GM23338 (cell line): ENCODE results near the gene NAALADL2. TPM values are rescaled to one million over a fixed set of nuclear protein-coding genes. Genes with fewer than 3 reads are reported as not detected.

Source experiments
- ATAC-seq: fragments of 200-7000 bp; cut with Tn5 transposase; 3 replicates; pipeline ENCODE4 v1.9.1; 2020
- DNase-seq: peaks from one replicate; pipeline ENCODE4 v3.0.0-alpha.2; 2015; ENCODE audit warnings: low spot score
- H2AFZ ChIP-seq: fragments of 200-600 bp; sonication (generic); 2 replicates; pipeline ENCODE4 v1.8.0; 2016; ENCODE audit warnings: antibody characterized with exemption, mild to moderate bottlenecking, moderate library complexity
- H3F3A ChIP-seq: fragments of 200-600 bp; sonication (generic); replicated peaks from 2 replicates; pipeline ENCODE4 v1.8.0; 2017; ENCODE audit warnings: antibody characterized with exemption, mixed run types, low read depth
- H3K27ac ChIP-seq: fragments of 200-600 bp; sonication (generic); 2 replicates; pipeline ENCODE4 v1.6.1; 2016; ENCODE audit warnings: low read depth
- H3K27me3 ChIP-seq: fragments of 200-600 bp; sonication (generic); 2 replicates; pipeline ENCODE4 v1.8.0; 2016; ENCODE audit warnings: mild to moderate bottlenecking, mixed run types, moderate library complexity; ENCODE audit not compliant: insufficient read depth
- H3K36me3 ChIP-seq: fragments of 200-600 bp; sonication (generic); 2 replicates; pipeline ENCODE4 v1.8.0; 2016; ENCODE audit warnings: mild to moderate bottlenecking; ENCODE audit not compliant: insufficient read depth
- H3K4me1 ChIP-seq: fragments of 200-600 bp; sonication (generic); 2 replicates; pipeline ENCODE4 v1.8.0; 2016; ENCODE audit warnings: mild to moderate bottlenecking, moderate library complexity; ENCODE audit not compliant: insufficient read depth
- H3K4me2 ChIP-seq: fragments of 200-600 bp; sonication (generic); 2 replicates; pipeline ENCODE4 v1.7.1; 2017; ENCODE audit warnings: mixed run types
- H3K4me3 ChIP-seq: fragments of 200-600 bp; sonication (generic); 2 replicates; pipeline ENCODE4 v1.6.1; 2016; ENCODE audit warnings: mixed run types
- H3K79me2 ChIP-seq: fragments of 200-600 bp; sonication (generic); replicated peaks from 2 replicates; pipeline ENCODE4 v1.8.0; 2017; ENCODE audit warnings: mild to moderate bottlenecking; ENCODE audit not compliant: insufficient read depth
- H3K9me2 ChIP-seq: fragments of 200-600 bp; sonication (generic); 2 replicates; pipeline ENCODE4 v1.8.0; 2017; ENCODE audit not compliant: insufficient read depth
- H4K20me1 ChIP-seq: fragments of 200-600 bp; sonication (generic); replicated peaks from 2 replicates; pipeline ENCODE4 v1.8.0; 2017; ENCODE audit warnings: mild to moderate bottlenecking; ENCODE audit not compliant: insufficient read depth
- H3K27ac Mint-ChIP-seq: 2 replicates; pipeline ENCODE4 v1.8.0; 2020; ENCODE audit warnings: inconsistent platforms, mild to moderate bottlenecking, moderate library complexity, mixed read lengths
- H3K27me3 Mint-ChIP-seq: 3 replicates; pipeline ENCODE4 v1.8.0; 2022; ENCODE audit warnings: low read depth, mild to moderate bottlenecking, moderate library complexity, mixed read lengths, inconsistent platforms; ENCODE audit not compliant: insufficient read depth, poor library complexity
- H3K36me3 Mint-ChIP-seq: 3 replicates; pipeline ENCODE4 v1.8.0; 2021; ENCODE audit warnings: low read depth, mild to moderate bottlenecking, inconsistent platforms, moderate library complexity, mixed read lengths
- H3K4me1 Mint-ChIP-seq: 3 replicates; pipeline ENCODE4 v1.8.0; 2020; ENCODE audit warnings: mild to moderate bottlenecking, inconsistent platforms, mixed read lengths
- H3K4me3 Mint-ChIP-seq: 3 replicates; pipeline ENCODE4 v1.8.0; 2021; ENCODE audit warnings: moderate library complexity, mild to moderate bottlenecking, inconsistent platforms, mixed read lengths
- H3K9me3 Mint-ChIP-seq: 3 replicates; pipeline ENCODE4 v1.8.0; 2020; ENCODE audit warnings: moderate library complexity, mild to moderate bottlenecking, inconsistent platforms, mixed read lengths
- CREB1 ChIP-seq: fragments of 250-450 bp; sonication (Bioruptor Pico); IDR thresholded peaks from 2 replicates; pipeline ENCODE4 v1.5.0; 2020; ENCODE audit warnings: low read depth, mild to moderate bottlenecking, moderate library complexity
- CTCF ChIP-seq, 2 experiments: fragments of 200-600 bp in 1 of 2; sonication (generic) in 1 of 2; conservative IDR thresholded peaks; 2 replicates each; pipeline versions ENCODE4 v1.5.1 to v1.6.1; 2016 to 2017; ENCODE audit warnings: antibody characterized with exemption in 2 of 2, low read depth in 2 of 2, mild to moderate bottlenecking in 2 of 2, moderate library complexity in 1 of 2
- ETS1 ChIP-seq: IDR thresholded peaks from 2 replicates; pipeline ENCODE4 v1.6.1; 2016; ENCODE audit warnings: antibody characterized with exemption
- EZH2 ChIP-seq: fragments of 200-600 bp; sonication (generic); IDR thresholded peaks from one replicate; pipeline ENCODE4 v1.8.0; 2017; ENCODE audit warnings: antibody characterized with exemption, mild to moderate bottlenecking, low read depth; ENCODE audit not compliant: unreplicated experiment
- EZH2phosphoT487 ChIP-seq: fragments of 200-600 bp; sonication (generic); IDR thresholded peaks from one replicate; pipeline ENCODE4 v1.8.1; 2018; ENCODE audit warnings: antibody characterized with exemption; ENCODE audit not compliant: unreplicated experiment
- NANOG ChIP-seq: IDR thresholded peaks from 2 replicates; pipeline ENCODE4 v1.6.1; 2016; ENCODE audit warnings: antibody characterized with exemption, borderline replicate concordance
- REST ChIP-seq: IDR thresholded peaks from one replicate; pipeline ENCODE4 v1.6.1; 2018; ENCODE audit warnings: antibody characterized with exemption; ENCODE audit not compliant: unreplicated experiment
- STAT1 ChIP-seq: IDR thresholded peaks from one replicate; pipeline ENCODE4 v1.6.1; 2016; ENCODE audit warnings: antibody characterized with exemption; ENCODE audit not compliant: unreplicated experiment
- ZNF114 ChIP-seq: fragments of 250-450 bp; sonication (Bioruptor Pico); IDR thresholded peaks from 2 replicates; pipeline ENCODE4 v1.5.0; 2020; ENCODE audit warnings: mild to moderate bottlenecking, moderate library complexity
- ZNF331 ChIP-seq: fragments of 250-450 bp; sonication (Bioruptor Pico); IDR thresholded peaks from 2 replicates; pipeline ENCODE4 v1.5.0; 2020; ENCODE audit warnings: low read depth, mild to moderate bottlenecking, moderate library complexity
- ZNF462 ChIP-seq: fragments of 250-450 bp; sonication (Bioruptor Pico); IDR thresholded peaks from 2 replicates; pipeline ENCODE4 v1.5.0; 2020; ENCODE audit warnings: mild to moderate bottlenecking, moderate library complexity
- polyA plus RNA-seq: library from polyadenylated mRNA; unstranded; fragments of >200 nt; fragmentation: Nextera tagmentation; extraction: Ambion mirVana; gene quantifications from 2 replicates; pipeline ENCODE4 v1.2.1, GENCODE V29; 2016
- total RNA-seq: library from RNA; depleted of rRNA; stranded (reverse); fragments of >200 nt; shearing (Covaris generic); gene quantifications from 2 replicates; pipeline ENCODE4 v1.2.3, GENCODE V29; 2014

NAALADL2 gene
- total and polyA plus RNA-seq, 2 experiments from 2014 or later: 1.6 to 2.6 TPM

DNA sequence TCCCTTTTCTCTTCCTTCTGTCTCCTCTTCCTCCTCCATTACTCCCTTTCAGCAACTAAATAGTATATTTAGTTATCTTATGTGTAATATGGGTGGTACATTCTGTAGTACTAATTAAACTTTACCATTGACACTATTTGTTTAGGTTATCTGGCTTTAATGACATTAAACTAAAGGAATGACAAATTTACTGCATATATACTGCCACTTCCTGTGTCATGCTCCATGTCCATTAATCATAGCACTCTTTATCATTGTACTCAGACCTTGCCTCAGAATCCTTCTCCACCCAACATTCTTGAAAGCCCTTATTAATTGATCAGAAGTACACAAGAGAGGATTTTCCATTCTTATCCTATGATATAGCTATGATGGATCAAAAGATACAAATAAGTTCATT is 244.2 kb downstream of the NAALADL2 start:
- Histone ChIP-seq H3K4me3 (no peak overlapping the region), H3K27ac (no peak overlapping the region), H2AFZ (no peak overlapping the region), H3K79me2 (no peaks in the 10 kb centered on the region), H3F3A (no peaks in the 10 kb centered on the region), H3K27me3 (no peaks in the 10 kb centered on the region), H3K4me1 (no peaks in the 10 kb centered on the region), H3K36me3 (no peaks in the 10 kb centered on the region), H3K4me2 (no peak overlapping the region), H4K20me1 (no peaks in the 10 kb centered on the region), H3K9me2 (no peaks in the 10 kb centered on the region)
- no peak for ATAC-seq
- no peaks in the 10 kb centered on the region for H3K27me3 Mint-ChIP-seq
- no peak for DNase-seq
- TF ChIP-seq ETS1 (no peak), NANOG (no peak), ZNF114 (CRISPR knock-in tag) (no peak), CREB1 (no peak), STAT1 (no peak), REST (no peak), CTCF (conservative IDR thresholded peaks at IDR 0.05; ENCODE audit: low read depth in 2 of 2) (no peak), EZH2 (no peak), EZH2phosphoT487 (no peak), ZNF331 (CRISPR knock-in tag) (no peak), ZNF462 (no peak)
- no peak overlapping the region for H3K4me3 Mint-ChIP-seq
- peaks cover 8% of the 10 kb centered on the region; the same call in 2 of the 3 replicates for H3K4me1 Mint-ChIP-seq
- no peak overlapping the region for H3K27ac Mint-ChIP-seq
- no peaks in the 10 kb centered on the region for H3K36me3 Mint-ChIP-seq
- no peaks in the 10 kb centered on the region for H3K9me3 Mint-ChIP-seq
